GM18505 (cell line): ENCODE data around the gene SCUBE2.
"Not testable (repeated sequence)": the region's sequence is repeated elsewhere in the genome, so short reads cannot be mapped to it uniquely, and the experiment has no call there.

Experiments used
- ATAC-seq: cut with Tn5 transposase; IDR thresholded peaks from one replicate; pipeline ENCODE4 v1.9.1; 2021; ENCODE audit not compliant: unreplicated experiment
- POLR2A ChIP-seq: IDR thresholded peaks from 4 replicates; pipeline ENCODE4 v1.6.1; 2011; ENCODE audit warnings: borderline replicate concordance; ENCODE audit not compliant: insufficient read depth, insufficient read length; ENCODE audit errors: extremely low read depth

Gene SCUBE2

DNA sequence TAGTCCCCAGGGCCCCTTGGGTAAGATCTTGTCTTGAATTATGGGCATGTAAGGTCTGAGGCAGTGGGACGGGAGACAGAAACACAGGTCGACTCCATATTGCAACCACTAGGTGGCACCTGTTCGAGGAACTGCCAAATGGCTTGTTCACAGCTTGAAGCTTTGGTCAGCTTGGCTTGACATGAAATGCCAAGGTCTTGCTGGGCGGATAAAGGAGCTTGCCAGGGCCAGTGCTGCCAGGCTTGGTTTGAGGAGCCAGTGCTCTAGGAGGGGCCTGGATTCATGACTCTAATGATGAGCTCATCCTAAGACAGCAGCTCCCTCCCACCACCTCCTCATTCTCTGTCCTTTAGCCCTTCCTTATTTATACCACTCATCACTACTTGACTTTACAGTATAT is 75.7 kb downstream of the SCUBE2 start:
- no peak for ATAC-seq
- no peak for TF ChIP-seq POLR2A

DNA sequence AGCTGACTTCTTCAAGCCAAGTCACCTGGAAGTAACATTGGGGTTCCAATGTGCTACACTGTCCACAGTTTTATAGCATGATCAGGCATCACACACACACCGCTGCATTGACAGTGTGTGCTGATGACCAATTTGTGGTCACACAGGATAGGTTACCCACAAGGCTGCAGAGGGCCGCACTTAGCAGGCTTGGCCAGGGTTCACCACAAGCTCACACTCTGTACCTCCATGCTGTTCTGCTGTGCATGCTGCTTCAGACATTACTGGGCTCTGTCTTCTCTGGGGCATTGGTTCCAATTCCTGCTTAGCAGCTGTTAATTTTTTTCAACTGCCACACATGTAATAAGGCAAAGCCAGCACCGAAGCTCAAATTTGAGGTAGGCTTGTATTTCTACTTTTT is 76.6 kb downstream of the SCUBE2 start:
- ATAC-seq, result no peak
- no peak for TF ChIP-seq POLR2A

DNA sequence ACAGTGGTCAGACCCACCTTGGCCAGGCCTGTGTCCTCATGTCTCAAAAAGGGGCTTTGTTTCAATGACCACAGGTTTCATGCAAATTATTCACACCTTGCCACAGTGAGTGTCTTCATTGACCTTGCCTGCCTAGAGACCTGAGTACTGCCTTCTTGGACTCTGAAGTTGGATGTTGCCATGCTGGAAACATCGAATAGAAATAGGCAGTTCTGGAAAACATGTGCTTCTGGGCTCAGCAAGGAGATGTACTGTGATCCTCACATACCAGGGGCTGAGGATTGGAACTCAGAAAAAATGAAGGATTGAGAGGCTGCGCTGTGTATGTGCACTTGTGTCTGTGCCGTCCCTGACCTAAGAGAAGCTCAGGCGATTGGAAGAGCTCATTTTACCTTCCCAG is 78.0 kb downstream of the SCUBE2 start:
- no peak for ATAC-seq
- TF ChIP-seq POLR2A, result no peak

GRCh38 chr11:9009538-9009937 is 81.9 kb downstream of the SCUBE2 start:
- not testable (repeated sequence) for ATAC-seq

GRCh38 chr11:9008661-9009060 is 82.7 kb downstream of the SCUBE2 start:
- no peak for TF ChIP-seq POLR2A
- no peak for ATAC-seq

DNA sequence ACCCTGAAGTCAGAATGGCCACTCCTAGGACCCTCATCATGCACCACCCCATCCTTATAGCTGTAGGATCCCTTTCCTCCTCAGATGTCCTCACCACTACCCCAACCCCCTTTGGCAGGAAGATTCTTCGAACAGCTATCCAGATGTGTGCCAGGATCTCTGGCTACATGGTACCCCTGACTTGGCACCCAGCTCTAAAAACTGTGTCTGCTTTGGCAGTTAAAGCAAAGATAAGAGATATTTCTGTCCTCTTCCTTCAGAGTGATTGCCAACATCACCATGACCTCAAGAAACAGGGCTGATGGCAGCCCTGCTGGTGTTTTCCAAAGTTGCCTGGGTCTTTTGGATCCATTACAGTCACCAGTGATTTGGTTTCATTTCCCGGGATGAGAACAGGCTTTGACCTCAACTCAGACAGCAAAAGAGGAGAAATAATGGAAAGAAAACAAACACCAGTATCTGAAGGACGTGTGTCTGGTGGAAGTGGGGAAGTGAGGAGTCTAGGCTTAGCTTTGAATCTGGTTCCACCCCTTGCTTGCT is 83.3 kb downstream of the SCUBE2 start:
- TF ChIP-seq POLR2A, result no peak
- no peak for ATAC-seq

GRCh38 chr11:9005087-9005486 is 86.3 kb downstream of the SCUBE2 start:
- no peak for ATAC-seq

GRCh38 chr11:9004183-9004926 is 87.0 kb downstream of the SCUBE2 start:
- peak; percentile 23 for ATAC-seq
- no peak for TF ChIP-seq POLR2A

More at GRCh38 chr11:9005087-9005486, 86.3 kb downstream of the SCUBE2 start:
- no peak for TF ChIP-seq POLR2A

DNA sequence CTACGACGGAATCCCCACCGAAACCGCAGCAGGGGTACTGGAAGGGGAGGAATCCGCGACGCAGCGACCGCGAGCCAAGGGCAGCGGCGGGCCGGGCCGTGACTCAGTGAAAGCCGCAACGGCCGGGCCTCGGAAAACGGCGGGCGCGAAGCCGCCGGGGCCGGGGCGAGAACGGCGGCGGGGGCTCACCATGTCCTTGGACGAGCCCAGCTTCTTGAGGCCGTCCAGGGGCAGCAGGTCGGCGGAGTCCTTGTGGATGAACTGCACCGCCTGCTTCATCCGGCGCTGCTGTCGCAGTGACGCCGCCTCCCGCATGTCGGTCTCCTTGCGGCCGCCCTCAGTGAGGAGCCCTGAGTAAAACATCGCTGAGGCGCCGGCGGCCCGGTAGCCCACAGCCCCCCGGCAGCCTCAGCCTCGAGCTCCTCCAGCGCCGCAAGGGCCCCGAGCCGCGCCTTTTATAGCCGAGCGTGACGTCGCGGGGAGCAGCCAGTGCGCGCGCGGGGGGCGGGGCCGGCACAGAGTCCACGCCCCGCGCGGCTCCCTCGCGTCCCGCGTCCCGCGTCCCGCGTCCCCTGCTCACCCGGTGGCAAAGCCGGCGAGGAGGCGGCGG is 87.7 kb downstream of the SCUBE2 start, which contains the start of gene NRIP3:
Gene NRIP3 (minus strand): TSS at position 429 of the 610 bp plus-strand sequence. CDS start 66 bp downstream, at position 363.
- no peak for TF ChIP-seq POLR2A
- ATAC-seq, result peak; percentile 69

GRCh38 chr11:9002920-9003572 is 88.4 kb downstream of the SCUBE2 start:
- no peak for ATAC-seq
- no peak for TF ChIP-seq POLR2A

DNA sequence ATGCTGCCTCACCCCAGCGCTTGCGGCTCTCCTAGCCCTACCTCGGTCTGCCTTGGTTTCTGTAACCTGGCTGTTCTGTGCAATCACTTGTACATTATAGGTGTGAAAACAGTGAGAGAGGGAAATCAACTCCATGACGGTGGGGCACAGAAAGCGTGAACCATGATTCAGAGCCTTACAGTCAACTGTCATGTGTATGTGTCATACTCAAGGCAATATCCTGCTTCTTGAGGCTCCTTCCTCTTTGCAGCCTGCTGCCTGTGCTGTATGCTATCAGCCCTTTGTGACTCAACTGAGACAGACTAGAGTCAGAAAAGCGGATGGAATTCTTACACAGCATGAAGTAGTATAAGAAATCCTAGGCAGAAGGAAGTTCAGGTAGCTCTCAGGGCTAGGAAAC is 89.7 kb downstream of the SCUBE2 start:
- ATAC-seq, result no peak
- TF ChIP-seq POLR2A, result no peak

DNA sequence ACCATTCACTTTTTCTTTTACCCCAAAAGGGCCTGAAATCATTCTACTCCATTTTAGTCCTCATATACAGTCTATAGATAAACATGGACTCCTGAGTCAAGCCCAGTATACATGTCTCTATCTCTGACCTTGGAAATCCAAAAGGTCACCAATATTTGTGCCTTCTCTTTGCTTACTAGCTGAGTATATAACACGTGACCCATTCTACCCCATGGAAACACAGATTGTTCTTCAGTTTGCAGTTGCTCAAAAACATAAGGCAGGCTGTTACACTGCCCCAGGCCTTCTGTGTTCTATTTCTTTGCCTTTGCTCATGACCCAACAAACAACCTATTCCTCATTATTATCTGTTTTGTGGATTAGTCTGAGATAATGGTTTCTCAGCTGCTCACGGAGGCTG is 93.4 kb downstream of the SCUBE2 start:
- no peak for ATAC-seq

DNA sequence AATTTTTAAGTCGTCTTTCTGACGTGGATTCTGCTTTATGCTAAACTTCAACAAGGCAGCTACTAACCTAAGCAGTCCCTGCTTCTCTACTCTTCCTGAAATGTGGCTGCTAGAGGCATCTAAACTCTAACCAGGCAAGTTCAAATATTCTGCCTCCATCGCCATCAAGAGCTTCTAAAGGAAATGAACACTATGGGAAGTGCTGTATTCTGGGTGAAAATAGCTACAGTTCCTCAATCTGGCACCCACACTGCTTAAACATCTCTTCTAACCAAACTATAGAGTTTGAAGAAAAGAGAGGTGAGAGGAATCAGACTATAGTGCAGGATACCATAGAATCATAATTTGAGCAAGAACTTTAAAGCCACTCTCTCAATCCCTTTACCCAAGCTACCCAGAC is 93.9 kb downstream of the SCUBE2 start:
- no peak for ATAC-seq
- TF ChIP-seq POLR2A, result no peak

More for the DNA sequence above, 93.4 kb downstream of the SCUBE2 start:
- no peak for TF ChIP-seq POLR2A
